ENCODE results near the gene OLIG2.

GRCh38 chr21:33063375-33063883, 37.7 kb downstream of the OLIG2 start:
- TF ChIP-seq CTCF (conservative IDR thresholded peaks at IDR 0.05) (no peak), ZFX (IDR thresholded peaks at IDR 0.05) (no peak)

Measured in C4-2B (cell line).